Thyroid gland (tissue), 4 donors: ENCODE results near the gene PRPF8.

Source experiments
- CTCF ChIP-seq, 6 experiments: fragments of 200-600 bp in 3 of 6; fragments of 450-650 bp in 3 of 6; sonication (generic) in 3 of 6; IDR thresholded peaks; one replicate each; pipeline ENCODE4 v1.5.1; 2016 to 2019; ENCODE audit warnings: antibody characterized with exemption in 6 of 6, mild to moderate bottlenecking in 2 of 6, inconsistent platforms in 1 of 6, moderate library complexity in 1 of 6
- POLR2A ChIP-seq, 2 donors: fragments of 450-650 bp; IDR thresholded peaks; one replicate each; pipeline ENCODE4 v1.6.1; 2017; ENCODE audit warnings: antibody characterized with exemption in 2 of 2, mild to moderate bottlenecking in 2 of 2, moderate library complexity in 1 of 2

GRCh38 chr17:1727258-1727789, 42.7 kb upstream of the PRPF8 start:
- no peak for TF ChIP-seq CTCF (IDR thresholded peaks at IDR 0.05)
- TF ChIP-seq POLR2A (IDR thresholded peaks at IDR 0.05) = no peak
